Hypothalamus (tissue), 51 donors: ENCODE data around the gene GNLY.
"Not testable (repeated sequence)": the region's sequence is repeated elsewhere in the genome, so short reads cannot be mapped to it uniquely, and the experiment has no call there.

Source experiments
- DNase-seq, 51 donors: peaks; one replicate each; lab custom pipeline; 2025; lab: John Stamatoyannopoulos, UW

GNLY gene

DNA sequence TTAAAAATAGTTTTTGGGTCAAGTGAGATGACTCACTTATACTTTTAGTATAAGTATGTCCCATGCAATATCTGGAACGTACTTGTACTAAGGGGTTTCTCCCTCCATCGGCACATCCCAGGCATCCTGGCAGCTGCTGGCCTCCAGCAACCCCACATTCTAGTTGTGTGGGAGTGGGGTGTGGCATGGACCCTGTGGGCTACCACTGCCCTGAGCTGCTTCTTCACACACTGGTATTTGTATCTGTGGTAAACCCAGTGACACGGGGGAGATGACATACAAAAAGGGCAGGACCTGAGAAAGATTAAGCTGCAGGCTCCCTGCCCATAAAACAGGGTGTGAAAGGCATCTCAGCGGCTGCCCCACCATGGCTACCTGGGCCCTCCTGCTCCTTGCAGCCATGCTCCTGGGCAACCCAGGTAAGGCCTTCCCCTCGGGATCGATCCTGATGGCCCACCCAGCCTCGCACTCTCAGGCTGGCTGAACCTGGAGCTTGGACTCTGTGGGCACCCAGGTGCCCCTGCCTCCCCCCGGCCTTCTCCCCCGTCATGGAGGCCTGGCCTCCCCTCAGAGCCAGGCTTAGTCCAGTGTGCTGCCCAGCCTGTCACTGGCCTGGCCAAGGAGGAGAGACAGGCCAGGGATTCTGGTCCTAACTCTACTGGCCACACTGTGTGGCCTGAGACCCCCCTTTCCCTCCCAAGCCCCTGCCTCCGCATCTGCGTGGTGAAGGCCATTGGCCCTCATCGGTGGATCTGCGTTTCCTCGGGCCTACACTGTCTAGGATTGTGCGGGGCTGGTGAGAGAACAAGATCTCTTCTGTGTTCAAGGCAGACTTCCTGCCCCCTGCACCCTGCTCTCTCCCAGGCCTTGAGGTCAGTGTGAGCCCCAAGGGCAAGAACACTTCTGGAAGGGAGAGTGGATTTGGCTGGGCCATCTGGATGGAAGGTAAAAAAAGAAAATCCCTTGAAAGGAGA is at the start of gene GNLY:
Gene GNLY, plus strand, starts transcription at position 307 of the 974 bp plus-strand sequence. Its CDS starts 61 bp downstream, at position 368.
- no peak for DNase-seq

DNA sequence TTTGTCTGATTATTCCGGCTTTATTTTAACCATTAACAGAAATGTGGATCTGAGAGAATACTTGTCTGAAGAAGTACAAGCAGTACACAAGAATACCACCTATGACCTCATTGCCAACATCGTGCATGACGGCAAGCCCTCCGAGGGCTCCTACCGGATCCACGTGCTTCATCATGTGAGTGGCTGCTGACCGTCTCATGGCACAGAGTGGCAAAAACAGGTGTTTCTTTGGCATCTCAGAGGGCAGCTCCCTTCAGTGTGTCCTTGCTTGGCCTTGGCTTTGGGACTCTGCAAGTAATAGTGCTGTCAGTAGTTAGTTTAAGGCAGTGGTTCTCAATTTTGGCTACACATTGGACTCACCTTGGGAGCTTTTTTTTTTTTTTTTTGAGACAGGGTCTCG is 49.2 kb upstream of the GNLY start:
- no peak for DNase-seq

DNA sequence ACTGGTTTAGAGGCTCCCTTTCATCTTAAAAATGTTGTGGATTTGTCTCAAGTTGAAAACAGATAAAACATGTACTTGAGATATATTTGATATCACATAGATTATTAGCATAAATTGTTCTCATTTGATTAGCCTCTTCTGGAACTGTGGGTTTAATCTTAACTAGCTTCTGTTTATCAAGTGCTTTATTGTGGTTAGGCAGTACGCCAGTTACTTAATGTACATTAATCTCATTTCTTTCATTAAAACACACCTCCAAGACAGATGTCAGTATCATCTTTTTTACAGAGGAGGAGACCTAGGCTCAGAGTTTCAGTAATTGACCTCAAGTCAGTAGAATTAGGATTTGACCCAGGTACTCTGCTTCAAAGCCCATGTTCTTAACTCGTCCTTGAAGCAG is 48.0 kb upstream of the GNLY start:
- no peak for DNase-seq

DNA sequence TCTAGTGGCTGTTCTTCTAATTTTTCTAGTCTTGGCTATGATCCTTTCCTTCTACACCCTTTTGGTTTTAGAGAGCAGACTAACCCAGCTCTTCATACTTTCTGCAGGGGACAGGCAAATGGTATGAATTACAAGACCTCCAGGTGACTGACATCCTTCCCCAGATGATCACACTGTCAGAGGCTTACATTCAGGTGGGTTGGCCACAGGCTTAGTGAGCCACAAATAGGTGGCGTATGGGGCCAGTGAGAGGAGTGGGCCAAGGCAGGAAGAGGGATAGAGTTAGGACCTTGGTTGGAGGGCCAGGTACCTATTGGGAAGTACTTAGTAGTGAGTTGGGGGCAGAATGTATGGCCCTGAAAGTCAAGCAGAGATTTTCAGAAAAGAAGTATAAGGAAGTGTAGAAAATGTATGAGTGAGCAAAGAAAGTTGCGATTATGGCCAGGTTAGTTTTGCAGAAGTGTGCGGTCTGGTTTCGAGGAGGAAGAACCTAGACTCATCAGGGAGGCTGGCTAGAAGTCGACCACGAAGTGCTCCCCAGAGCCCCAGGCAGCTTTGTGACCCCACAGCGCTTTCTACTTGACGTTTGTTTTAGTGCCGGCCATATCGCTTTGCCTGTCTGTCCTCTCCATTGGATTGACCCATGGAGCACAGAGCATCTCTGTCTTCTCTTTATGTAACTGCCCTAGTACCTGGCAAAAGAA is 46.2 kb upstream of the GNLY start:
- peak in 1 of 51 donors; percentile 4 for DNase-seq

DNA sequence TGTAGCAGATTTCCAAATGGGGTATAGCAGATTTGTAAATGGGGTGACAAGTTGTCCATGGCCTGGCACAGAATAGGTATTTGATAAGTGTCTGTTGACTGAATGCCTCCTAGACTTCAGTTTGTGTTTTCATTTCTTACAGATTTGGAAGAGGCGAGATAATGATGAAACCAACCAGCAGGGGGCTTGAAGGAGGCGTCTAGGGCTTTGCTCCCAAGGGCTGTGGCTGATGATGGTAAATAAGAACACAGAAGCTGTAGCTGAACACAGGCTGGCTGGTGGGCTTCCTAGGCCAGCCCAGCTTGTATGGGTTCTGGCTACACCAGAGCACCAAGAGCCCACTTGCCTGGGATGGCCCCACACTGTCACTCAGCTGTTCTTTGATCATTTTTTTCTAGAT is 45.5 kb upstream of the GNLY start:
- DNase-seq: peak in 1 of 51 donors; percentile 5

DNA sequence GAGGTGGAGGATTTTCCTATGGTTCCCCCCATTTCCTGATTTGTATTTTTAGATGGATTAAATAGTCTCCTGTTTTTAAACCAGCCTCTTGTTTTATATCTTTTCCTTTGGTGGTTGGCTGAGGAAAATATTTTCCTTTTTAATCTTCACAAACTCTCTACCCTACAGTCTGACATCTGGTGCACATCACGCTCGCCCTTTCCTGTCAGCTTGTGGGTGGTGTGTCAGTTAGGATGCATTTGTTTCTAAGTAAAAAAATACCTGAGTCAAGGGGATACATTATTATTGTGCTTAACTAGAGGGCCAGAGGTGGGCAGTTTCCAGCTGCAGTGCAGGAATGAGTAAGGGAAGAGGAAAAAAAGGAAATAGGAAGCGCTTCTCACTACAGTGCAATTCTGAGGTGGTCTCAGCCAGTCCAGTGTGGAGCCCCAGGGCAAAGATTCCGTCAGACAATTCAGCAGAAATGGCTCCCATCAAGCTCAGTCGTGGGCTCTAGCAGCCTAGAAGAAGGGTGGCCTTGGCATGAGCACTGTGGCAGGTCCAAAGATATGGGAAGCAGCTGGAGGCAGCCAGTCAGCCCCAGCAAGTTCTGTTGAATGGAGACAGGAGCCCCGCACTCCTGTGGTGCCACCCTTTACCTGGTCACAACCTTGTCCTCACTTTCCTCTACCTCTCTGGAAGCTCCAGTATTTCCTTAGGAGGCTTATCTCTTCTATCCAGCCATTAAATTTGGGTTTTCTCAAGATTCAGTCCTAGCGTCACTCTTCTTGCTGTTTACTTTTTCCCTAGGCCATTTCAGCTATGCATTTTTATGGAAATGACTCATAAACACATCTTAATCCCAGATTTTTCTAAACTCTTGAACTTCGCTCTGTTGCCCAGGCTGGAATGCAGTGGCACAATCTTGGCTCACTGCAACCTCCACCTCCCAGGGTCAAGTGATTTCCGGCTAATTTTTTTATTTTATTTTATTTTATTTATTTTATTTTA is 44.7 kb upstream of the GNLY start:
- no peak for DNase-seq

DNA sequence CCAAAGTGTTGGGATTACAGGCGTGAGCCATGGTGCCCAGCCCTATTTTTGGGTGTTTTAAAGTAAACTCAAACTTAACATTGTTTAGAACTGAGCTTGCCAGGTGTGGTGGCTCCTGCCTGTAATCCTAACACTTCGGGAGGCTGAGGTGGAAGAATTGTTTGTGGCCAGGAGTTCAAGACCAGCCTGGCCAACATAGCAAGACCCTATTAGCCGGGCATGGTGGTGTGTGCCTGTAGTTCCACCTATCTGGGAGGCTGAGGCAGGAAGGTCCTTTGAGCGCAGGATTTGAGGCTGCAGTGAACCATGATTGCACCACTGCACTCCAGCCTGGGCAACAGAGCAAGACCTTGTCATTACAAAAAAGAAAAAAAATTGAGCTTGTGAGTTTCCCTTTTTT is 43.7 kb upstream of the GNLY start:
- no peak for DNase-seq

DNA sequence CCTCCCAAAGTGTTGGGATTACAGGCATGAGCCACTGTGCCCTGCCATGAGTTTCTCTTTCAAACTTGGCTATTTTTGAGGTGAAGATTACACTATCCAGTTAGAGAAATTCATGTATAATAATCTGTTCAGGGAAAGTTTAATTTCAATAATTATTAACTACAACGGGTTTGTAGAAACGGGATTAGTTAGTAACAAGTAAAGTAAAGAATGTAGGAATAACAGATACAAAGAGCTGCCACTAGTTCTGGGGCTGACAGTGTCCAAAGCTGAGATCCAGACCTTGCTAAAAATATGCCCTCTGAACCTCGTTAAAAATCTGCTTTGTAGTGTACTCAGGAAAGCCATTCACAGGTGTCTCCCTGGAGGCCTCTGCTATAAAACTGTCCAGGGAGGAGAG is 43.1 kb upstream of the GNLY start:
- DNase-seq: no peak

DNA sequence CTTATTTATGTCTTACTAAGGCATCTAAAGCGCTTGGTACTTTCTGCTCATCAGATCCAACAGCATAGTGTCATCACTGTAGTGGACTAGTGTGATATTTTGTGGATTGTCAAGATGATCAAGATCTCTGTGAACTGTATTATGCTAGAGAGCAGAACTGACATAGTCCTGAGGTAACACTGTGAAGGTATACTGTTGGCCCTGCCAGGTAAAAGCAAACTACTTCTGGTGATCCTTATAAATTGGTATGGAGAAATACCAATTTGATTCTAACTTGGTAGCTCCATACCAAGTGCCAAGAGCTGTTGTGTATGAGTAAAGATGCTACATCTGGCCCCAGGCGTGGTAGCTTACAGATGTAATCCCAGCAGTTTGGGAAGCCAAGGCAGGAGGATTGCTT is 42.1 kb upstream of the GNLY start:
- DNase-seq: no peak

DNA sequence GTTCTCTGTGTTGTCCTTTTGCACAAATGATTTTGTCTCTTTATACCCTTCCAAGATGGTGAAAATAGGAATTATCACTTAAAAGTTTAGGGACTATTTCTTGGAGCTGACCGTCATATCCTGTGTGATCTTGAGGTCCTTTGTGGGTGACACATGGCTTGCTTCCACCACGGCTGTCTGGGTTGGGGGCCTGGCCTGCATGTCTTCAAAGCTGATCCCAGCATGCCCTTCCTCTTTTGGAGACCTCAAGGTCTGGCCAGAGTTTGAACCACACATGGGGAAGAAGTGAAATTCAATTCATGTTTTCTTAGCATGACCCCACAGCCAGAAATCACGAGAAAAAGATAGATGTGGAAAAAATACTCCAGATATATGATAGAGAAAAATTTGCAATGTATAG is 40.2 kb upstream of the GNLY start:
- DNase-seq: peak in 9 of 51 donors; percentile 7 to 35 (median 12)

DNA sequence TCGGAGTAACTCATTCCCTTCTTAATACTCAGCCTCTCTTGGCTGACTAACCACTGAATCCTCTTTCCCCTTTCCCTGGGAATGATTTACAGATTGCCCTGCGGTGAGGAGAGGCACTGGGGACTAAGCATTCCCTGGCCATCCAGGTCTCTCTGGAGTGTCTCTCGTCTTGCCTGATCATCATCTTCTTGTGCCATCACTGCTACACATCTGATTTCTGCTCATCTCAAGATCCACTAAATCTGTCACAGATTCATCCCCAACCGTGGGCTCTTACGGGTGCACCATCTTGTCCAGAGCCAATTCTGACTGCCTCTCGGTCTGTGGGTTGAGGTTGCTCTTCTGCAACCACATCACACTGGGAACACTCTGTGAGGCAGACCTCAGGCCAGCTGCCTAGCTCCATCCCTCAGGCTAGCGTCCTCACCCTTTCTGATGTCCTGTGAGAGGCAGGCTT is 38.2 kb upstream of the GNLY start:
- no peak for DNase-seq

DNA sequence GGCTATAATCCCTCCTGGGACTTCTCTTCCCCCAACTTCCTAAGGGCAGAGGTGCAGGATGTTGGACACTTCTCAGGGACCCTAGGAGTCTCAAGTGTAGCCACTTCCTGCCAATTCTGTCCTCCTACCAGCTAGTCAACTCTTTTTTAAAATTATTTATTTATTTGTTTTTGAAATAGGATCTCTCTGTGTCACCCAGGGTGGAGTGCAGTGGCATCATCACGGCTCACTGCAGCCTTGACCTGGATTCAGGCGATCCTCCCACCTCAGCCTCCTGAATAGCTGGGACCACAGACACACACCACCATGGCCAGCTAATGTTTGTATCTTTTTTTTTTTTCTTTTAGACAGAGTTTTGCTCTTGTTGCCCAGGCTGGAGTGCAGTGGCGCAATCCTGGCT is 37.7 kb upstream of the GNLY start:
- no peak for DNase-seq

DNA sequence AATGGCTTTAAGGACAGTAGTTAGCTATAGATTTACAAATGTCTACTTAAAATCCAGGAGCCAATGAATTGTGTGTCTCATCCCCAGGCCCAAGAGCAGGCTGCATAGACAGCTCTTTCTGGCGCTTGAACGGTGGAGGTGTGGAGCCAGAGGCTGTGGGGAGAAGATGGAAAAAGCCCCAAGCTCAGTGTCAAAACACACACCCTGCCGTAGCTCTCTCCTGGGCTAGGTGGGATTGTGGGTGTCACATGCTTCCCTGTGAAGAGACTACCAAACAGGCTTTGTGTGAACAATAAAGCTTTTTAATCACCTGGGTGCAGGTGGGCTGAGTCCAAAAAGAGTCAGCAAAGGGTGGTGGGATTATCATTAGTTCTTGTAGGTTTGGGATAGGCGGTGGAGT is 36.8 kb upstream of the GNLY start:
- DNase-seq: not testable (repeated sequence)

DNA sequence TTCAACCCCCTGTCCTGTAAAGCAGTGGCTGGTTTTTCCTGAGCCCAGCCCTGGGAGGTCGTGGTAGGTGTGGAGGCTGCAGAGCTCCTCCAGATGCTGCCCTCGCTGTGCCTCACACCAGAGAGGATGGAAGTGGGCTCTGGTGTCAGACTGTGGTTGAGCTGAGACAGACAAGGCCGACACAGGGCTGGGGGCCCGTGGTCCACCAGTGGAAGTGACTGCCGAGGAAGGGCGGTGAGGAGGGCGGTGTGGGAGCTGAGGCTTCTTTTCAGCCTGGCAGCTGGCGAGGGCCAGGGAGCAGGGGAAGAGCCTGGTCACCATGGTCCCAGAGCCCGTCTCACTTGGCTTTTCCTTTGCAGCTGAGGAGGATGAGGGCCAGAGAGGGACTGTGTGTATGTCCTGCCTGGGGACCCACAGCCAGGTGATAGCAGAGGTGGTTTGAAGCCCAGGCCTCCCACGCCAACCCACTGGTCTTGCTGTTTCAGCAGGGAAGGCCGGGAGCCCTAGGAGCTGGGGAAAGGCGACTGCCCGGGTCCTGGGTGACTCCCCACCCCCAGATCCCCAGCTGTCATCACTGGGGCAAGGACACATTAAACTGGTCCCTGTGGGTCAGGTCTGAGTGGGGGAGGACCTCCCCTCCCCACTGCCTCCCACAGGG is 34.7 kb upstream of the GNLY start:
- no peak for DNase-seq

DNA sequence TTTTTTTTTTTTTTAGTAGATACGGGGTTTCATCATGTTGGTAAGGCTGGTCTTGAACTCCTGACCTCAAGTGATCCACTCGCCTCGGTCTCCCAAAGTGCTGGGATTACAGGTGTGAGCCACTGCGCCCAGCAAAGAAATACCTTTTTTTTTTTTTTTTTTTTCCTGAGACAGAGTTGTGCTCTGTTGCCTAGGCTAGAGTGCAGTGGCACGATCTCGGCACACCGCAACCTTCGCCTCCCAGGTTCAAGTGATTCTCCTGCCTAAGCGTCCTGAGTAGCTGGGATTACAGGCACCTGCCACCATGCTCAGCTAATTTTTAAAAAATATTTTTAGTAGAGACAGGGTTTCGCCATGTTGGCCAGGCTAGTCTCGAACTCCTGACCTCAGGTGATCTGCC is 33.9 kb upstream of the GNLY start:
- DNase-seq: not testable (repeated sequence)

DNA sequence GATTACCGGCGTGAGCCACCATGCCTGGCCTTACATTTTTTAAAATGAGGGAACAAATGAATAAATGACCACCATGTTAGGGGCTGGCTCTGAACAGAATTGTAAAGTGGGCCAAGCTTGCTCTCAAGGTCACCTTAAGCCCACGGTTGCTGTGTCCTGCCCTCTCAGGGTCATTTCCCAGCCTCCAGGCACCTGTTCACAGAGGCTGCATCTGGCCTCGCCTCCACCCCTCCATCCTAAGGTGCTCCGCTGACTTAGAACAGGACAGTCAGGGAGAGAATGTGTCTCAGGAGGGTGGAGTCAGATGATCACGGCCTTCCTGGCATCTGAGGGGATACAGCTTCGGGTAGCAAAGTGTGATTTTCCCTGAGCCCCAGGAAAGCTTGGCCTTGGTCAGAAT is 33.4 kb upstream of the GNLY start:
- DNase-seq: no peak

DNA sequence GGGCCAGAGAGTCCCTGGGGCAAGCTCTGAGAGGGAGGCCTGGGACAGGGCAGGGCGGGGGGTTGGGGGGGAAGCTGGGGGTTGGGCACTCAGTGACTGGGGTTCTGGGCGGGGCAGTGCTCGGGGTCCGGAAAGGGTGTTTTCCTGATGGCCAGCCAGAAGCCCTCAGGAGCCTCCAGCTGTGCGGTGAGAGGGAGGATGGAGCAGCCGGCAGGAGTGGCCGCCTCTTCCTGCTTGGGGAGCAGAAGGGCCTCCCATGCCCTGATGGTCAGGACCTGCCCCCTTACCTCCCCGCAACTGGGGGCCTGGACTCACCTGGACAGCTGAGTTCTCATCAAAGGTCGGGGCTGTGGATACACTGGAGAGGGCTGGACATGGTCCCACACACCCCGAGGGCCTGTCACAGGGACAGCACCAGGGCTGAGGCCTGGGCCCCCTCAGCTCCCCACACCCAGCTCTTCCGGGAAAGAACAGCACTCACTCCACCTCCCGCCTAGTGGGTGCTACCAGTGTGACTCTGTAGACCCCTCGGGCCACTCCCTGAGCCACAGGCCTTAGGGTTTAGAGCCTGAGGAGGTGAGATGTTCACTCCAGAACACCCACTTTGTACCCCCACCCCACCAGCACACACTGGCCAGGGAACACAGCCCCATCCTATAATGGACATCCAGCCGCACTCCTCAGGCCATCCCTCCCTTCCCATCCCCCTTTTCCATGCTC is 32.9 kb upstream of the GNLY start:
- no peak for DNase-seq

DNA sequence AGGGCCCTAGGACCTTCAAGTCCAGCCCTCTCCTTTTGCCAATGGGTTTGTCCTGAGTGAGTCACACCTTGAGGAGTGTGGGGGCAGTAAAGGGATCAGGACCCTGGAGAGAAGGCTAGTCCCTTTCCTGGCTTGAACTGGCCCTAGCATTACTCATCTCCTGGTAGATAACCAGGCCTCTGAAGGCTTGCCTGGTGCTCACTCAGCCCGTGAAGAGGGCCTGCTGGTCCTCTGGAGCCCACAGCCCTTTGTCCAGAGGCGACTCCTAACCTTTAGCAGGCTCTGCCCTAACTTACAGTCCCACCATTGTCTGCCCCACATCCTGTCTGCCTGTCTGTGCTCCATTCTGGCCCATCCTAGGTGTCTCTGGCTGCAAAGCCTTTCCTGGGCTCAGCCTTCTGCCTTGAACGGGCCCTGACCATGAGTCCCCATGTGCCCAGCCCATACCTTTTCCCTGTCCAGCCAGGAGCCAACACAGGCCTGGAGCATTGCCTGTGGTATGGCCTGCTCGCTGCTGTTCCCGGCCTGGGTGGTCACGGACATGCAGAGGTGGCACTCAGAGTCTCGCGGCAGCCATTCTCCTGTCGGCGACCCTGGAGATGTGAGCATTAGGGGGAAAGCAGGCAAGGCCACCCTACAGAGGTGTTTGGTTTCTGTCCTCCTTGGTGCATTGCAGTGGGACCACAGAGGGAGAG is 31.1 kb upstream of the GNLY start:
- peak in 1 of 51 donors; percentile 26 for DNase-seq
